ENCODE measurements around the gene SYNE1.

SYNE1 gene

GRCh38 chr6:152112491-152113261 lies 524.5 kb downstream of the SYNE1 start:
- no peak overlapping the region for H3K4me3 ChIP-seq (ENCODE audit: low read depth, low read length)
- CTCF ChIA-PET = interaction anchor here (1.1 to 1.9 kb wide), 5 partner anchors 11 to 347 kb away, joined by 4 to 11 read pairs (median 5); no protein-coding TSS in a partner anchor
- DNase-seq (ENCODE audit: low read depth, low spot score) = no peak
- no peak for TF ChIP-seq CTCF (IDR thresholded peaks at IDR 0.05; ENCODE audit: insufficient read depth, low read length, missing control alignments)
- POLR2A ChIA-PET = no interaction called here

- ChIA-PET CTCF (interaction anchor here (1.1 to 1.6 kb wide), 4 partner anchors 11 to 346 kb away, joined by 5 to 9 read pairs (median 6); no protein-coding TSS in a partner anchor), POLR2A (no interaction called here)
- no peak for TF ChIP-seq CTCF (IDR thresholded peaks at IDR 0.05; ENCODE audit: insufficient read depth, low read length, missing control alignments)
- DNase-seq (ENCODE audit: low read depth, low spot score) = no peak
- no peak overlapping the region for H3K4me3 ChIP-seq (ENCODE audit: low read depth, low read length)
Measured at GRCh38 chr6:152110886-152111820, 526.0 kb downstream of the SYNE1 start.

- TF ChIP-seq CTCF (IDR thresholded peaks at IDR 0.05; ENCODE audit: insufficient read depth, low read length, missing control alignments) = no peak
- no peak for DNase-seq (ENCODE audit: low read depth, low spot score)
- POLR2A ChIA-PET = no interaction called here
- CTCF ChIA-PET = interaction anchor here (1.0 to 2.2 kb wide), 2 partner anchors 10 to 17 kb away, joined by 3 to 6 read pairs; no protein-coding TSS in a partner anchor
- no peak overlapping the region for H3K4me3 ChIP-seq (ENCODE audit: low read depth, low read length)
Measured at GRCh38 chr6:152107973-152108372, 529.2 kb downstream of the SYNE1 start.

GRCh38 chr6:152100183-152100618 lies 537.0 kb downstream of the SYNE1 start:
- ChIA-PET CTCF (interaction anchor here (1.0 to 1.8 kb wide), 6 partner anchors 9 to 335 kb away, joined by 3 to 9 read pairs (median 4); no protein-coding TSS in a partner anchor), POLR2A (interaction anchor here (0.7 kb wide), 1 partner anchor 331 kb away, joined by 3 read pairs; no protein-coding TSS in a partner anchor)
- no peak for DNase-seq (ENCODE audit: low read depth, low spot score)
- no peak for TF ChIP-seq CTCF (IDR thresholded peaks at IDR 0.05; ENCODE audit: insufficient read depth, low read length, missing control alignments)
- H3K4me3 ChIP-seq (ENCODE audit: low read depth, low read length) = no peak overlapping the region

- ChIA-PET CTCF (interaction anchor here (1.0 to 1.8 kb wide), 6 partner anchors 10 to 334 kb away, joined by 3 to 9 read pairs (median 4); no protein-coding TSS in a partner anchor), POLR2A (interaction anchor here (0.7 kb wide), 1 partner anchor 330 kb away, joined by 3 read pairs; no protein-coding TSS in a partner anchor)
- no peak for TF ChIP-seq CTCF (IDR thresholded peaks at IDR 0.05; ENCODE audit: insufficient read depth, low read length, missing control alignments)
- H3K4me3 ChIP-seq (ENCODE audit: low read depth, low read length) = no peak overlapping the region
- no peak for DNase-seq (ENCODE audit: low read depth, low spot score)
Measured at GRCh38 chr6:152099446-152100182, 537.5 kb downstream of the SYNE1 start.
